NCI-H2171 (cell line): ENCODE data around the gene PRKAG1.

Experiments
- DNase-seq: peaks from one replicate; lab custom pipeline; 2025; lab: John Stamatoyannopoulos, UW

The PRKAG1 gene

DNA sequence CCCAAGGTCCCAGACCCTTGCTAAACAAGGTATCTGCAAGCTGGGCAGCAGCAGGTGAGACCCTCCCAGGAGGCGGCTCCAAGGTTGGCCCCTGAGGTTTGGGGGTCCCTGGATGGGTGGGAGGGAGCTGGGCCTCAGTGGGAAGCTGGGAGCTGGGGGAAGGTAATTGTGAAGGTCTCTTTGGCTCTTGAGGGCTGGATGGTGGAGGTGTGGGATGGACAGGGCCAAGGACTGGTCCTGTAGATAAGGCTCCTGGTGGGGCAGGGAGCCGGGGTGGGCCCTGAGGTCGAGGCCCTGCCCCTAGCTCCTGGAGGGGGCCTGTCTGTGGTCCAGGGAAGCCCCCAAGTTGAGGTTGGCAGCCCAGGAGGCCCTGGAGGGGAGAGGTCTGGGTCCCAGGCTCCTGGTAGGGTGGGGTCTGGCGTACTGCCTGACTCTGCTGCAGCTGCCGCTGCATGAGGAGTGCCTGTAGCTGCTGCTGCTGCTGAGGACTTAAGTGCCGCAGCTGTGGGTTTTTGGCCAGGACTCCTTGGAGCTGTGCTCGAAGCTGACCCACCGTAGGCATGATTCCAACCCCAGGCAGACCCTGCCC lies 13.1 kb upstream of the PRKAG1 start:
- DNase-seq: no peak

DNA sequence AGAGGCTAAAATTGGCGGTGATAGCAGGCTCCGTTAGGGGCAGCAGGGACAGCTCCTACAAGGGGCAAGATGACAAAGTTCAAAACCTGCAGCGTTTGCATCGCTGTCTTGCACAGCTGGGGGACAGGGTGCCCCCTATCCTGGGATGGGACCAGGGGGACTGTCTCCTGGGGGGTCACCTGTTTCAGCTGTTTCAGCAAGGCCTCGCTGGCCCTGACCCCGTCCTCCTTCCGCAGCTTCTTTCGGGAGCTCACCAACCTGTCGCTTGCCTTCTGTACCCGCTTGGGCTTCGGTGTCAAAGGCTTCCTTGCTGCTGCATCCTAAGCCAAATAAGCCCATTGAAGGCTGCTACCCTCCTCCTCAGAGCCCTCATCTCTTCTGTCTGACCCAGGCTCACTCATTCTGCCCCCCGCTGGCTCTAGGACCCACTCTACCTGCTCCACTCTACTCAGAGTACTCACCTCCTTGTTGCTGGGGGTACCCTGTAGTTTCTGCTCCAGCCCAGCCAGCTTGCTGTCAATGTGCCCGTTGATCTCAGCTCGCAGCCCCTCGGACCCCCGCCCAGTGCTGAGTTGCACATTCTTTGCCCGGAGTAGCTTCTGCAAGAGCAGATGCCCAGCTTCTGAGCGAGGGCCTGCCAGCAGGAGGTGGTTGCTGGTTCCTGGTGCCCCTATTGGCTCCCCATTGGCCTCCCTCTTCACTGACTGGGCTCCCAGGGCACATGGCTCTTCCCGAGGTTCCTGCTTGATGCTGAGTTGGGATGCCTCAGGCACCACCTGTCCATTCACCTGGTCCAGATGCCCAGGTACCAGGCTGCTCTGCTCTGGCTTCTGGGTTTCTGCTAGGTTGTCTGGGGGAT lies 12.4 kb upstream of the PRKAG1 start:
- DNase-seq: no peak

DNA sequence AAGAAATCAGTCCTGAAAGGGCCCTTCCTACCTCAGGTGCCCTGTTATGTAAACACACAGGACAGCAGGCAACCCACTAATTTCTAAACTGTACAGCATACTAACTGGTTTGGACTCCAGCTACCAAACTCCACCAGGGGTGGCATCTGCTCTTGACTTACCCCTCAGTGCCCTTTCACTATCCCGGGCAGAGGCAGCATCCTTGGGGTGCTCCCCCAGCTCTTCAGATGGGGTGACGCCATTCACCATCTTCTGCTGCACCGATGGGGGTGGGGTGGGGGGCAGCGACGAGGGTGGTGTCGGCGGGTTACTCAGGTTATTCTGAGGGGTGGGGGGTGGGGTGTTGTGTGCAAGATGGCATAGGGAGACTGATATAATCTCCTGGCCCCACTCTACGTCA lies 11.5 kb upstream of the PRKAG1 start:
- no peak for DNase-seq

DNA sequence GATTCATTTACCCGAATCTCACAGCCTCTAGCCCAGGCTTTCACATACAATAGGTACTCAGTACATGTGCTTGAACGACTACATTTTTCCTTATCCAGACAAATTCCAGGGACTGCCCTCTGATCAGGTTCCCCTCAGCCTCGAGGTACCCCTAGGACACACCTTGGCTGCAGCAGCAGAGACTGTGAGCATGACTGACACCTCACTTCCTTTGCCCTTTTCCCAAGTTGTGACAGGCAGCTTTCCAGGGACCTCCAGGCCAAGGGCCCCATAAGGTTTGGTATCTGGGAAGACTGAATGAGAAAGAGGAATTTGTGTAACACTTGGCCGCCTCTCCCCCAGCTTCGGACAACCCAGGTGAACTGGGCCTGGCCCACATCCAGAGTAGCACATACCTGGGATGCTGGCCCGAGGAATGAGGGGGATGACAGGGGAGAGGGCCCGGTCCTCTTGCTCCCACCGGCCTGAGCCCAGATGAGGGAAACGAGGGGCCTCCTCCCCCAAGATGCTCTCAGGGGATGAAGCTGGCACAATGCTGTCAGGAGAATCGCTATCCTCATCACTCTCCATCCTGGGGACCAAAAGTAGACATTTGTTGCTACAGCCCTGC lies 10.2 kb upstream of the PRKAG1 start:
- no peak for DNase-seq

DNA sequence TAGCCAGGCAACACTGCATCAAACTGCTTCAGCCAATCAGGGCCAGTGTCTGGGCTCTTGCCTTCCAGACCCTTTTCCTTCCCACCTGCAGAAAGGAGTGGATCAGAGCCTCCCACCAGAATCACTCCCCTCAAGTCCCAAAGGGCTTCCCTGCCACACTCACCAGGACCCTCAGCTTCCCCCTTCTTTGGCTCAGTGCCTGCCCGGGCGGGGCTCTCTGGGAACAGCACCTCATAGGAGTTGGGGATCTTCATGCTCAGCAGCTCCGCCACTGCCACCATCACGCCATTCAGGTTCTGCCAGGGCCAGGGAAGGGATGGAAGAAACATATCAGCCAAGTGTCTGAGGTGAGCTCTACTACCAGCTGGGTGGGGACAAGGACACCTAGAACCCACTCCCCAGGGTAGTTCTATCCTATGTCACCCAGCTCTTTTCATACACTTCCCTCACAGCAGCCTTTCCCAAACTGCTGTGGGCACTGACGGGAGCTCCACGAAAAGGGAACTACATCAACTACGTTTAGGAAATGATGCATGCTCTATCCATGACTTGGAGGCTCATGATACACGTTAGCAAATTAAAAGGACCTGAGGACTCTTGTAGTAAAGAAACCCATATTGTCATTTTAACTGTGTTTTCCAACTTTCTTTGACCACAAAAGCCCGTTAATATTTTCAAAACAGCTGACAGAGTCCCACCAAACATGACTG lies 9.4 kb upstream of the PRKAG1 start:
- no peak for DNase-seq

DNA sequence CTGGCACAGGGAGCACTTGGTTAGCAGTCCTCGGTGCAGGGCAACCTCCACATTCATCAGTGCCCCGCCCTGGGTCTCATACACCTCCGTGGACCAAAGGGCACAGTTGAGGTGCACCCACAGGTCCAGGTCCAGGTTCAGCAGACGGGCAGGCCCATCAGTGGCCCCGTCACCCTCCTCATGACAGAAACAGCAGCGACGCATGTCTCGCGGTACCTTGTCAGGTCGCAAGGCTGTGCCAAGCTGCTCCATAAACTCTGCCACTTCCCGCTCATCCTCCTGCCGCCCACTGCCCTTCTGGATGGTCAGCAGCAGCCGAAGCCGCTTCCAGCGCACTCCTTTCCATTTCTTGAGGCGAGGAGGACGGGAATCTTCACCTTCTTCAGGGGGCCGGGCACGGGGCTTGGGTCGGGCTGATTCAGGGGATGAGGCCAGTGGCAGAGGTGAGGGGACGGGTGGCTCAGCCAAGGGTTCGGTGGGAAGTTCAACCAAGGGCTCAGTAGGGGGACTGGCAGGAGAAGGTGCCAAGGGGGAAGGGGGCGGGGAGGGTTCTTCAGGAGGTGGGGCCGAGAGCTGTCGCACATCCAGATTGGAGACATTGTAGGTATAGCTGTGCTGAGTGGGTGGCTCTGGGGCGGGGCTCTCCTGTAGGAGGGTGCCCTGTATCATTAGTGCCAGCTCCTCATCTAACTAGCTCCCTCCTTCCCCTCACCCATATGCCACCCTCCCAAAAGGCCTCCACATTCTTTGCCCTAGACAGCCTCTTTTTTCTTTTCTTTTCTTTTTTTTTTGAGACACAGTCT lies 8.3 kb upstream of the PRKAG1 start:
- DNase-seq: no peak

DNA sequence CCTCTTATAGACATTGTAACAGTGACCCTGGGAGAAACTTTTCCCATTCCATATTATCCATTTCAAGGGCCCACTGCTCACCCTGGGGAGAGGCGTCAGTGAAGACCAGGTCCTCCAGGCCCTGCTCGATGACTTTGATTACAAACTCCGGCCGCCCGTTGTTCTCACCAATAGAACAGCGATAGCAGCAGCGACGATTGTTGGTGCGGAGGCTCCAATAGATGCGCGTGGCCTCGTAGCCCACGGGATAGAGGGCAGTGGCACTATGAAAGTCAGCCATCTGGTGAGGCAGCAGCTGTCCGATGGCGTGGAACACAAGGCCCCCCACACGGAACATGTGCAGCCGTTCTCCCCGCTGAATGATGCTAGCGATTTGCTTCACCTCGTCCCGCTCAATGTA lies 7.5 kb upstream of the PRKAG1 start:
- DNase-seq: no peak

DNA sequence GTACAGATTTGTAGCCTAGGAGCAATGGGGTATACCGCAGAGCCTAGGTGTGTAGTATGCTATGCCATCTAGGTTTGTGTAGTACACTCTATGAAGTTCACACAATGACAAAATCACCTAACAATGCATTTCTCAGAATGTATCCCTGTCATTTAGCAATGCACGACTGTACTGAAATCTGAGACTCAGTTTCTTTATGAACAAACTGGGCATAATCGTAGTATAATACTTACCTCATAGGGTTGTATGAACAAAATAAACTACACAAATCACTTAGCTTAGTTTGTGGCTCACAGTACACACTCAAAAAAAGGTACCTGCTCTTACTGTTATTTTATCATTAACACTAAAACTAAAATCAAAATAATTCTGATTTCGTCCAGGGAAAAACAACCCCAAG lies 6.9 kb upstream of the PRKAG1 start:
- no peak for DNase-seq

DNA sequence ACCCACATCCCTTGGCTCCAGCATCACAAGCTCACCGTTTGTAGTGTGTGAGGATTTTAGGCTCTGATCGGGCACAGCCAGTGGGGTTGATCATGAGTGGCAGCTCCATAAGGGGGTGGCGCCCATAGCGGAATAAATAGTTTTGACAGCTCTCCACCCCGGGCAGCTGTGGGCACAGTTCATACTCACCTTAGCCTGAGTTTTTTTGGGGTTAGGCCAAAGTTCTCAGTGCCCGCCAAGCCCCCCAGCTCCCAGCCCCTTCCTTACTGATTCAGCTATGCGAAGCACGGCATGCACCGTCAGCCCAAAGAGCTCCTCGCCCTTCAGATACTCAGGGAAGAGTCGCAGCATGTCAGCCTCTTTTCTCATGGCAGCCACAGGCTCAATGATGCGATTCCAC lies 6.0 kb upstream of the PRKAG1 start:
- DNase-seq: no peak

DNA sequence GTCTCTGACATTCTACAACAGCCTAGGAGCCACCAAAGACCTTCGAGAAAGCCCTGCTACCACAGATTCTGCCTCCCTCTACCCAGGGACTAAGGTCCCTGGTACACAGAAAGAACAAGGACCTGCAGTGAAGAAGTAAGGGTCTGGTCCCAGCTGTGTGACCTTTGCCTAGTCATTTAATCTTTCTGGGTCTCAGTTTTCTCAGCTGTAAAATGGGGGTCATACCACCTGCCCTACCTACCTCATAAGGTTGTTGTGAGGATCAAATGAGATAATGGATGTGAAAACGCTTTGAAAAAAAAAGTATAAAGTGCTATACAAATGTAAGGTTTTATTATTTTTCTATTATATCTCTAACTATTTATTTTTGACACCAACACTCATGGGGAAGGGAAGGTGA lies 5.2 kb upstream of the PRKAG1 start:
- DNase-seq: no peak

DNA sequence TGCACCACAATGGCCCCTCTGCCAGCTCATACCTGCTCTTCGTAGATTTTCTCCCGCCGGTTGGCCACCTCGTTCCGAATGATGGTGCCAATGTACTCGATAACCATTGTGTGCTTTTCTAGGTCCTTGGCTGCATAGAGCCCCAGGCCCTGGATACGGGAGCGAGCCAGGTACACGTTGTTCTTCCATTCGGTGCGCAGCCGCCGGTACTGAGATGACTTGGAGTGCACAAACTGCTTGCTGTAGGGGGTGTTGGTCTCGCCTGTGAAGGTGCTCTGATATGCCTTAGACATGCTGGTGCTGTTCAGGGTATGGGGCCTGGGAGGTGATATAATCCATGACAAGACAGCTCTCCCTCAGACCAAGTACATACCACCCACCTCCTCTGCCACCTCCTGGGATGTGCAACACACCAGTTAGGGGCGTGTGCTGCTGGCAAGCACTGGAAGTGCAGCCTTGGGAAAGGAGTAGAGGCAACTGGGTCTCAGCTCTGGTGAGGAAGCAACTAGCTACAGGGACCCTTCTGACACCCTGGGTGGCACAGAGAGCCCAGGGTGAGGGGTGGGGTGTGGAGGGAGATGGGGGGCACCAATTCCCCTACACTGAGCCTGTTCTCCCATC lies 4.1 kb upstream of the PRKAG1 start:
- no peak for DNase-seq

DNA sequence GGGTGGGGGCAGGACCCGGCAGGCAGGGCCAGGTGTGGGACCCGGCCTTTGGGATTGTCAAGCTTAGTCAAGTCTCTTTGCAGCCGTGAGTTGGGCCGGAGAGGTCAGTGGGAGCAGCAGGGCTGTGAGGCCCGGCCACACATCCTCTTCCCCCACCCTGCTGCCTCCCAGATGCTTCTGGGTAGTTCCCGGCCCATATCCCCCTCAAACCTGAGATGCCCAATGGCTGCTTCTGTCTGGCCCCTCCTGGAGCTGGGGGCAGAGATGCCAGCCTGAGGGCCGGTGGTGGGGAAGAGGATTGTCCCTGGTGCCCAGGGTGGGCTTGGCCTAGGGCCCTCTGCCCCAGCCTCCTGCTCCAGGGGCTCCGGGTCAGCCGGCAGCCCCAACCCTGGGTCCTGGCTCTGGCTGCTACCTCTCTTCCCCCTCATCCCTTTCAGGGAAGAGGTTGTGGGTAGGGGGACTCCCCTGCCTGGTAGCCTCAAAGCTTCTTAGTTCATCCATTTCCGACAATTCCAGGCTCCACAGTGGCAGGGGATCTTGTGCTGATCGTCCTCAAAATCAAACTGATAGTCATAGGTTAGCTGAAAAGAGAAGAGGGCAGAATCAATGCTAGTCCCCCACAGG lies 2.8 kb upstream of the PRKAG1 start:
- no peak for DNase-seq

DNA sequence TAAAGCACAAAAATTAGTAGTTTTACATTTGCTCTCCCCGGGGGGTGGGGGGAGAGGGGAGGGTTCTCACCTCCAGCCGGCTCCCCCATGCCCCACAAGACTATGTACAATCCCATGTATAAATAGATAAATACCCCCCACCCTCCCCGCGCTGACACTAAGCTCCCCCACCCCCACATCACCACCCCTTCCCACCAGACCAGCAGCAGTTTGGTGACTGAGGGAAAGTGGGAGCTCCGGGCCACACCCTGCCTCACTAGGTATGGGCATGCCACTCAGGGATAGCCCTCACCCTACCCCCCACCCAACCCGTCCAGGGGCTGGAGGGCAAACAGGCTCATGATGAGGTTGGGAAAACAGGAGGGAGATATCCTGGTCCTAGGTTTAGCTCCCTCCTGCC lies 1.9 kb upstream of the PRKAG1 start:
- DNase-seq: no peak

DNA sequence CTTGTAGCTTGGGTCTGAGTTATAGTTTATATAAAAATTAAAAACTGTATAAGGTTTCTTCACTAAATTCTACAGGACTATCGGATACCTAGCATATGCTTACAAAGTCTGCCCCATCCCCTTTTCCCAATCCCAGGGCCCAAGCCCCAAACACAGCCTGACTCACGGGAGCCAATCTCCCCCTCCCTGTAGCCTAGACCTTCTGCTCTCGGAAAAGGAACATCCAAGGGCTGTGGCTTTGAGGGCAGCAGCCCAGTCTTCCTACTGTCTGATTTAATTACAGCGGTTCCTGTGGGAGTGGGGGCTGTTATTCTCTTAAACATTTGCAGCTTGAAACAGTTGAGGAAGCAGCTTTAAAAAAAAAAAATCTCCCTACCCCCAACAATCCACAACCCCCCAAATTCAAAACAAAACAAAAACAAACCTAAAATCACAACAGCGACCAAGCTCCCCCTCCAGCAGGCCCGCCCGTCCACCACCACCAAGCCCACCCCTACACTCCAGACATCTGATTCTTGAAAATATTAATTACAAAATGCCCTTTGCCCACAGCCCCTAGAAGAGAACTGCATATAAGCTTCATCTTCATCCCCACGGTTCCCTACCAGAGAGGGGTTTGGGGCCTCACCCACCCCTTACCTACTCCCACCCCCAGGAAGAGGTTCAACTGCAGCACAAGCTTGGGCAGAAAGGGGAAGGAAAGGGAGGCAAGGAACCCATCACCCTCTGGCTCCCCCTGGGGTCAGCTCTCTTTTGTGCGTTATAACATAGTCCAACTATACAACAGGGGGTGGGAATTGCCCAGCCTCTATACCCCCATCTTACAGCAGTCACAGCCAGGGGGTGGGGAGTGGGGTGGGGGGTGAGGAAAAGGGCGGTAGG lies 1.1 kb upstream of the PRKAG1 start:
- no peak for DNase-seq

DNA sequence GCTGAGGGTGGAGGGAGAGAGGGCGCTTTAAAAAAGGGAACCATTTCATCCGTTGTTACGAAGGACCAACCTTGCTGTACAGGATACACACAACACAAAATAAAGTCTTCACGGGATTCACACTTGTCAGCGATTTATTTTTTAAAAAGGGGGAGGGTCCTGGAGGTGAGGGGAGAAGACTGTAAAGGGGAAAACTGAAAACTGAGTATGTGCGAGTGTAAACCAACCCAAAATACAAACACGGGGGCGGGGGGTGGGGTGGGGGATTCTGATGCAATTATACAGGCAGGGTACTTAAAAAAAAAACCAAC lies 499 bp upstream of the PRKAG1 start:
- no peak for DNase-seq

DNA sequence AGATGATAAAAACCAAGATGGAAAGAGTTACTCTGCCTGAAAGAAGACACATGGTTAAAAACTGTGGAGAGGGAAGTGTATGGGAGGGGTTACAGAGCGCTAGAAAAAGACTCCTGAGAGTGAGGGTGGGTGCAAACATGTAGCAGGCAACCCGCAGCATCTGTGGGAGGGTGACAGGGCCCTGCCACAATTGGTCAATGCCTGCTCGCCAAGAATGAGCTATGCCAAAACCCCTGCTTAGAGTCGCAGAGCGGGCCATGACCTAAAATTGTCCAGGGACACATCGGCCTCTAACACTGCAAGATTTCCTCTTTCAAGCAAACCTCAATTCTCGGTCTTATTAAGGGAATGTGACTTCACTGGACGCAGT lies 700 bp downstream of the PRKAG1 start:
- DNase-seq: no peak

DNA sequence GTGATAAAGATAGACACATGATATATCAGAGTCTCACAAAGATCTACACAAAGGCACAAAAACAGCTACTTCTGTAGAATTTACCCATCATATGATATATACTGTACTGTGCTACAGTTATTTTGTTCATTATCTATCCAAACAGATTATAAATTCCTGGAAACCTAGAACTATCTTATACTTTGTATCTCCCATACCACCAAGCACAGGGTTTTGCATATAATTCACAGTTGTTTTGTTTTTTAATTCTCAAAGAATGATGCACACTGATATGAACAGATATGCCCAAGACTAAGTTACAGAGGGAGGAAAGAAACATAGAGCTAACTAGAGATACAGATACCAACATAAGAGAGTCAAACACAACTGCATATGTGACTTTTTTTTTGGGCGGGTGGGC lies 3.4 kb downstream of the PRKAG1 start:
- DNase-seq: no peak

DNA sequence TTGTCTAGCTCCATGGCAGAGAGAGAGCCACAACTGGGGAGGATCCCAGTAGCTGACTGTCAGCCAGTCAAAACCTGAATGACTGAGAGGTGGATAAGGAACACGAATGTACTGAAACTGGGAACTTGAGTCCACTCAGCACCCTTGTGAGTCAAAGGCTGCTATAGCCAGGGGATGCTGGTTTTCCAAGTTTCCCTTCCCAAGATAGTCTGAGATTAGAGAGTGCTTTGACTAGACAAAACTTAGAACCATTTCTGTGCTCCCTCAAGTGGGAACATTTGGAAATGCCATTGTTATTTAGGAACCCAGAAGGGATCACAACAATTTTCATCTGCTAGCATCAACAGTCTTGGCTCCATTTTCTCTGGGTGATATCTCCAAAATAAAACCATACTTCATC lies 4.0 kb downstream of the PRKAG1 start:
- no peak for DNase-seq

DNA sequence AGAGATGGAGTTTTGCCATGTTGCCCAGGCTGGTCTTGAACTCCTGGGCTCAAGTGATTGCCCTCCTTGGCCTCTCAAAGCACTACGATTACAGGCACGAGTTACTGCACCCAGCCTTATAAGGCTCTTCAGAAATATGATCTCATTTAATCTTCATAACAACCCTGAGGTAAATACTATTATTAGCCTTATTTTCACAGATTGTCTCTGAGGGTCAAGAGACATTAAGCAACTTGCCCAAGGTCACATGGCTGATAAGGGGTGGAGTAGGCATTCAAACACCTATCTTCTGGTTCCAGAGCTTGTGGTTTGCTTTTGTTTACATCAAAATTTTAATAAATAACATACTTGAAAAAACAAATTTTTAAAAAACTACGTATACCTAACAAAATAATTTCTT lies 5.1 kb downstream of the PRKAG1 start:
- no peak for DNase-seq

DNA sequence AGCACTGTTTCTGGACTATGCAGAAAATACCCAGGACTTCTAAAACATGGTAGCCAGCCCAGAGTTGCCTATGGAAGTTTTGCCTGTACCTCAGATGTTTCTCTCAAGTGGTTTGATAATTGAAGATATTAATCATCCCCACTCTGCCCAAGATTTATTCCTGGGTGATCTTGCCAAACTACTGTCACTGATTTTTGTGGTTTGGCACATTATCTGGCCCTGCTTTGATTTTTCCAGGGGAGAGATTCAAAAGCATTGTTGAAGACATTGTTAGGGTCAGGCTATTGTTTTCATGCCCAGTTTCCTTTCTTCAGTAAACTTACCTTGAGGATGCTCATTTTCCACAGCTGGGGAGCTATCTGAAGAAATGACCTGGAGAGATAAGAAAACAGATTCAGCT lies 5.8 kb downstream of the PRKAG1 start:
- DNase-seq: no peak
